ENCODE measurements around the gene TK2.

DNA sequence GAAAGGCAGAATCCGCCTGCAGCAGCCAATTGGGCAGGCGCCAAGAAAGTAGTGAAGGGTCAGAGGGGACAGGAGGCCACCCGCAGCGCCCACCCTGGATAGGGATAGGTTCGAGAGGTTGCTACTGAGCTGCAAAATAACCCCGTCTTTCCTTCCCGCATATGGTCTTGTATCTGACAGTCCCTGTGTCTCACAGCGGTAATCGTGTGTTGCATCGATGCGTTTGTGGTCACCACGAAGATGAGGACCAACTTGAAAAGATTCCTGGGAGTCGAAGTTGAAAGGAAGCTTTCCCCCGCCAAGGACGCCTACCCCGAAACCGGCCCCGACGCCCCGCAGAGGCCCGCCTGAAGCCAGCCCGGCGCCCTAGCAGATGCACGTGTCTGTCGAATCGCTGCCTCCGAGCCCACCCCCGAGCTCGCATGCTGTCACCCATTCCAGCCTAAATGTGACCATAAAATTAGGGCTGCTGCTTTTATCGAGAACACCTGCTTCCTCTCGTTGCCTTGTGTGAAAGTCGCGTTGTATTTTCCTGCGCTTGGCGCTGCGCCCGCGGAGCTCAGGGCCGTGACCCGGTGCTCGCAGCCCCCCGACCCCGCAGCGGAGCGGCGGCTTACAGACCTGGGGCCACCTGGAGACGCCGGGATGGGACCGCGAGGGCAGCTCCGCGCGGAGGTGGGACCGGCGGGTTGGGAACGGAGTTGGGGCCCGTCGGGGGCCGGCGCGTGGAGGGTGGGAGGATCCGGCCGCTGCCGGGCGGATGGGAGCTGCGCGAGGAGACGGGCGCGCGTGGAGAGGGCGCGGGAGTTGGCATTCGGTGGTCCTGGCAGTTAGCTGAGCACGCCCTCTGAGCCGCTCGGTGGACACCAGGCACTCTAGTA lies 29.0 kb upstream of the TK2 start, which contains the start of gene CMTM2:
- TF ChIP-seq GATA2 (IDR thresholded peaks at IDR 0.05; ENCODE audit: low read depth, low read length) = no peak
- TF ChIP-seq GATA3 (IDR thresholded peaks at IDR 0.05; ENCODE audit: low read depth, low read length) = no peak

Measured in SH-SY5Y (cell line).